Right atrium auricular region (tissue), 2 donors: ENCODE measurements around the gene LMF1. TPM values are rescaled to one million over a fixed set of nuclear protein-coding genes. Genes with fewer than 3 reads are reported as not detected.

ENCODE experiments used
- DNase-seq: peaks from one replicate; pipeline ENCODE4 v3.0.0-alpha.2; 2019; ENCODE audit warnings: low spot score
- H3K27ac ChIP-seq, 2 donors: fragments of 200-600 bp; sonication (generic); 1 replicate in 1 of 2; 2 replicates in 1 of 2; pipeline ENCODE4 v1.5.1; 2016 to 2019
- H3K27me3 ChIP-seq, 2 donors: fragments of 200-600 bp; sonication (generic); one replicate each; pipeline versions ENCODE4 v1.5.1 to v1.6.0; 2017 to 2019
- H3K36me3 ChIP-seq: fragments of 200-600 bp; sonication (generic); one replicate; pipeline ENCODE4 v1.5.1; 2016
- H3K4me1 ChIP-seq, 2 donors: fragments of 200-600 bp; sonication (generic); one replicate each; pipeline versions ENCODE4 v1.5.1 to v1.6.0; 2017 to 2019
- H3K4me3 ChIP-seq, 2 donors: fragments of 200-600 bp; sonication (generic); 1 replicate in 1 of 2; 2 replicates in 1 of 2; pipeline ENCODE4 v1.5.1; 2017 to 2019; ENCODE audit warnings: mild to moderate bottlenecking in 1 of 2, moderate library complexity in 1 of 2
- H3K9me3 ChIP-seq, 2 donors: fragments of 200-600 bp; sonication (generic); one replicate each; pipeline ENCODE4 v1.5.1; 2019
- total RNA-seq, 2 donors: library from RNA; depleted of rRNA; stranded (reverse); fragments of >200 nt; gene quantifications; one replicate each; pipeline ENCODE4 v1.1.0, GENCODE V29; 2016
- TF ChIP-seq, protein P1 (sequence below), 2 donors: fragments of 200-600 bp; sonication (generic); IDR thresholded peaks; one replicate each; pipeline ENCODE4 v1.5.1; 2019; ENCODE audit warnings: antibody characterized with exemption in 2 of 2

Gene LMF1
- total RNA-seq, 2 donors from 2014 or later = 11.9 to 14.1 TPM

DNA sequence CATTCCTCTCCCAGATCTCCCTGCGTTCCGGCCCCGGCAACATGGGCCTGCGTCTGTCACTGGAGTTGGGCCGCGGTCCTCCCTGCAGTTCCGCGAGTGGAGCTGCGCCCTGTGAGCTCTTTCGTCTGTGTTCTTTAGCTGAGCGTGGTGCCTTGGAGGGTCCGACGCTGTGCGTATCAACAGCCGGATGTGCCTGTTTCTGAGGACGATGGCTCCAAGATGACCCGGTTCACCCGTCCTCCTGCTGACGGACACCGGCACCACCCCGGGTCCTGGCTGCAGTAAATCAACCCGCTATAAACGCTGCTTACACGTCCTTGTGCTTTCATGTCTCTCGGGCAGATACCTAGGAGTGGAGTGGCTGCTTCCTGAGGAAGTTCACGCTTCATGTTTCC lies 125.4 kb downstream of the LMF1 start:
- H3K4me3 ChIP-seq = no peak overlapping the region
- H3K4me1 ChIP-seq = no peaks in the 10 kb centered on the region
- DNase-seq = no peak
- no peaks in the 10 kb centered on the region for H3K27me3 ChIP-seq
- H3K36me3 ChIP-seq = no peaks in the 10 kb centered on the region
- no peaks in the 10 kb centered on the region for H3K9me3 ChIP-seq
- TF ChIP-seq, protein P1, sequence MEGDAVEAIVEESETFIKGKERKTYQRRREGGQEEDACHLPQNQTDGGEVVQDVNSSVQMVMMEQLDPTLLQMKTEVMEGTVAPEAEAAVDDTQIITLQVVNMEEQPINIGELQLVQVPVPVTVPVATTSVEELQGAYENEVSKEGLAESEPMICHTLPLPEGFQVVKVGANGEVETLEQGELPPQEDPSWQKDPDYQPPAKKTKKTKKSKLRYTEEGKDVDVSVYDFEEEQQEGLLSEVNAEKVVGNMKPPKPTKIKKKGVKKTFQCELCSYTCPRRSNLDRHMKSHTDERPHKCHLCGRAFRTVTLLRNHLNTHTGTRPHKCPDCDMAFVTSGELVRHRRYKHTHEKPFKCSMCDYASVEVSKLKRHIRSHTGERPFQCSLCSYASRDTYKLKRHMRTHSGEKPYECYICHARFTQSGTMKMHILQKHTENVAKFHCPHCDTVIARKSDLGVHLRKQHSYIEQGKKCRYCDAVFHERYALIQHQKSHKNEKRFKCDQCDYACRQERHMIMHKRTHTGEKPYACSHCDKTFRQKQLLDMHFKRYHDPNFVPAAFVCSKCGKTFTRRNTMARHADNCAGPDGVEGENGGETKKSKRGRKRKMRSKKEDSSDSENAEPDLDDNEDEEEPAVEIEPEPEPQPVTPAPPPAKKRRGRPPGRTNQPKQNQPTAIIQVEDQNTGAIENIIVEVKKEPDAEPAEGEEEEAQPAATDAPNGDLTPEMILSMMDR (IDR thresholded peaks at IDR 0.05) = no peak
- no peak overlapping the region for H3K27ac ChIP-seq

DNA sequence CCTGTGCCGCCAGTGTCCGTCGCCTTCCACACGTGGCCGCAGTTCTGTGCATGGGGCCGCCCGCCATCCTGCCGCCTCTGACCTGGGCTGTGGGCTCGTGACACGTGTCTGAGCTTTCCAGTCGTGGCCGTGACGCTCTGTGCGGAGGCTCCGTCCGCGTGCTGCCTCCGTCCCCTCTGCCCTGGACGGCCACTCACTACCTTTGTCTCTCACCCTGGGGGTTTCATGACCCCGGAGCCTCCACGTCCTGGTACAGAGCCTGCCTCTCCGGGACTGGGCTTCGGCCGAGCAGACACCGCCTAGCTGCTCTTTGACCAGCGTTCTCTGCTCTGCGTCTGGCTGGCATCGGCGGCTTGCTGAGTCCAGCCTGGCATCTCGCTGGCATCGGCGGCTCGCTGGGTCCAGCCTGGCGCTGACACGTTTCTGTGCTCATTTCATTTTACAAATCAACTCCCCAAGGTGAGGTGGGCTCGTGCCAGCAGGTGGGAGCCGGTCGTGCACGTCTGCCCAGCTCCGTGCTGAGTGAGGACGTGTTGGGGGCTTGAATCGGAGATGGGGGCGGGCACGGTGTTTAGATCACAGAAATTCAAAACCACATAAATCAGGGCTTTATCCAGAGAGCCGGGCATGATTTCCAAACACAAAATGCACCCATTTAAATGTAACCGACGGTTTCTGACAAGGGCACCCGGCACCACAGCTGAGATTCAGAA lies 126.0 kb downstream of the LMF1 start:
- DNase-seq = no peak

DNA sequence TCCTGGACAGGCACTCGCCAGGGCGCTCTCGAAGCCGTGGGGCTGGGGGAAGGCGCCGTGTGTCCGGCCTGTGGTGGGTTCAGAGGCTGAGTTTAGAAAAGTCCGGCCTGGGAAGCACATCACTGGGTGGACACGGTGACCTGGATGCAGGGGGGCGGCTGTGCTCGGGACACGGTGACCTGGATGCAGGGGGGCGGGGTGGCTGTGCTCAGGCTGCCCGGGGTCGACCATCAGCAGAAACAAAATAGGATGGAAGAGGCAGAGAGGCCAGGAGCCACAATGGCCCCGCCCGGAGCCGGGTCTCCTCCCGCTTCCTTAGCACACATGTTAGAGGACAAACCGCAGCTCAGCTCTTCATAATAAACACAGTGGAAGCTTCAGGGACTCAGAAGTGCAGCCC lies 127.0 kb downstream of the LMF1 start:
- no peak overlapping the region for H3K4me3 ChIP-seq
- H3K27ac ChIP-seq = no peak overlapping the region
- H3K9me3 ChIP-seq = no peaks in the 10 kb centered on the region
- TF ChIP-seq, protein P1 (IDR thresholded peaks at IDR 0.05) = no peak
- no peak for DNase-seq
- no peaks in the 10 kb centered on the region for H3K27me3 ChIP-seq
- no peaks in the 10 kb centered on the region for H3K4me1 ChIP-seq
- no peaks in the 10 kb centered on the region for H3K36me3 ChIP-seq

More for the DNA sequence above, 126.0 kb downstream of the LMF1 start:
- Histone ChIP-seq H3K36me3 (no peaks in the 10 kb centered on the region), H3K4me3 (no peak overlapping the region), H3K4me1 (no peaks in the 10 kb centered on the region), H3K27ac (no peak overlapping the region), H3K9me3 (no peaks in the 10 kb centered on the region), H3K27me3 (no peaks in the 10 kb centered on the region)
- TF ChIP-seq, protein P1 (IDR thresholded peaks at IDR 0.05) = no peak

DNA sequence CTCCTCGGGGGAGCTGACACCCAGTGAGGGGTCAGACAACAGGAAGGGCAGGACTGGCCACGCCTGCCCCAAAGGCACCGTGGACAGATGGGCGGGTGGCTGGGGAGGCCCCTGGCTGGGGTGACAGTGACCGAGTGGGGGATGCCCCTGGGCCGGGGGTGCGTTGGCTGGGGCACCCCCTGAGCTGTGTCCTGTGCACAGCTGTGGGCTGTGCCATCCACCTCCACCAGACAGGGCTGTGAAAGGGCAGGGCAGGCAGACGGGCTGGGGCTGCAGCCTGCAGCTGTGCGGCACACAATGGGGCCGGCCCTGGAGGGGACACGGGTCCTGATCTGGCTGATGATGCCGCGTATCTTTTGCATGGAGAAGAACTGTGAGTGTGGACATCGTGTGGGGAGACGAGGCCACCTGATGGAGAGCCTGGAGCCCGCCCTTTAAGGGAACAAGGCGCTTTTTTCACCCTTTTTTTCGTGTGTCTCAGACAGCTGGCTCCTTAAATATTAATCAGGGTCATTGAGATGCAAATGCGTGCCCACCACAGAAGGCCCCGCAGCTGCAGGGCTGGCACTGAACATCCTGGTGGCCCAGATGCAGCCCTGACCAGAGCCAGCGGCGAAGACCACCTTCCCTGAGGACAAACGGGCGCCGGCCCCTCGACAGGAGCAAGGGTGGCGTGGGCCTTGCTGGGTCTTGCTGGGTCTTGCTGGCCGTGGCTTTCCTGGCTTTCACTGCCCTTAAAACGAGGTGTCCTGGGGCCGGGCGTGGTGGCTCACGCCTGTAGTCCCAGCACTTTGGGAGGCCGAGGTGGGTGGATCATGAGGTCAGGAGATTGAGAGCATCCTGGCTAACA lies 127.8 kb downstream of the LMF1 start:
- no peaks in the 10 kb centered on the region for H3K4me1 ChIP-seq
- H3K27me3 ChIP-seq = no peaks in the 10 kb centered on the region
- H3K27ac ChIP-seq = no peak overlapping the region
- H3K9me3 ChIP-seq = no peaks in the 10 kb centered on the region
- no peak overlapping the region for H3K4me3 ChIP-seq
- TF ChIP-seq, protein P1 (IDR thresholded peaks at IDR 0.05) = no peak
- no peaks in the 10 kb centered on the region for H3K36me3 ChIP-seq
- no peak for DNase-seq

DNA sequence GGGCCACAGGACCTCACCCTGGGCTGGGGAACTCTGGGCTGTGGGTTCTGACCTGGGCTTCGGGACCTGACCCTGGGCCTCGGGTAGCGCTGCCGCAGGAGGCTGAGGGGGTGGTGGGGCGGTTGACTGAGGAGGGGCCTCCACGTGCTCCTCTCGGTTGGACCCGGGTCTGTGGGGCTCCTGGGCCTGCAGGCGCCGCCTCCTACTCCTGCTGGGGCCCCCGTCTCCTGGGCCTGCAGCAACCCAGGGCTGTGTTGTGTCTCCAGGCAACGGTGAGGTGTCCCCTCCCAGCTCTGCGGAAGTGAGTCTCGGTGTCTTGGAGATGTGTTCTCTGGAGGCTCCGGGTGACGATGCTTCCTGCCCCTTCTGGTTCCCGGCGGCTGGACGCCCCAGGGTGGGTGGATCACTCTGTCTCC lies 128.7 kb downstream of the LMF1 start:
- peaks cover 0 to 2% of the 10 kb centered on the region in 2 donors for H3K9me3 ChIP-seq
- TF ChIP-seq, protein P1 (IDR thresholded peaks at IDR 0.05) = no peak
- no peak overlapping the region for H3K27ac ChIP-seq
- DNase-seq = no peak
- no peaks in the 10 kb centered on the region for H3K27me3 ChIP-seq
- no peaks in the 10 kb centered on the region for H3K4me1 ChIP-seq
- H3K36me3 ChIP-seq = no peaks in the 10 kb centered on the region
- no peak overlapping the region for H3K4me3 ChIP-seq
